ENCODE results near the gene TACR1. TPM values are rescaled to one million over a fixed set of nuclear protein-coding genes. Genes with fewer than 3 reads are reported as not detected.

TACR1 gene
- total and polyA plus RNA-seq, 2 of the 8 experiments (the other 6 are each of a cell fraction or from before 2014, with no cell fraction given): 0.09 to 0.37 TPM

DNA sequence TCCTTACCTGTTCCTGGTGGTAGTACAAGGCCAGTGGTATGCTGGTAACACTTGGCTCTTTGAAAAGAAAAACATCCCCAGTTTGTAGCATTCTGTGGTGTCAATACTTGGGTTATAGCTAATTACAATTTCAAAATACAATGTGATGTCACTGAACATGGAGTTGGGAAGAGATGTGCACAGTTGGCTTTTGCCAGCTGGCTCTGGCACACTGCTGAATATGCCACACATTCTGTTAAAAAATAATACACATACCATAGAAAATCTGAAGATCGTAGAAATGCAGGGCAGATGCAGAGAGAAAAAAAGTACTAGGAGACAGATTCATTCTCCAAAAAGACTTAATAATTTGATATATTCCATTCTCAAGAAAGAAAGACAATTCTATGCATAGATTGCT is 101.5 kb downstream of the TACR1 start:
- Histone ChIP-seq H2BK15ac (ENCODE audit: low read length) (no peak overlapping the region), H3K14ac (ENCODE audit: insufficient read length) (no peak overlapping the region), H3K27ac (ENCODE audit: low read depth, low read length) (no peak overlapping the region), H3K56ac (replicated peaks; ENCODE audit: insufficient read length, low read depth, low read length) (no peak overlapping the region), H3K79me2 (ENCODE audit: control insufficient read depth in 1 of 2, insufficient read depth in 2 of 2, low read length in 2 of 2) (no peaks in the 10 kb centered on the region), H2BK120ac (replicated peaks; ENCODE audit: low read depth, low read length) (no peak overlapping the region), H3K23ac (ENCODE audit: insufficient read length) (no peak overlapping the region), H4K8ac (ENCODE audit: extremely low read depth, insufficient read depth, low read length) (no peak overlapping the region), H3K9me3 (ENCODE audit: insufficient read depth in 2 of 2, low read depth in 1 of 2, low read length in 1 of 2) (peaks cover 5 to 7% of the 10 kb centered on the region in 2 experiments; a peak in 3 of 4 replicates), H3K4me2 (ENCODE audit: insufficient read depth in 1 of 2, low read depth in 2 of 2, low read length in 2 of 2) (no peak overlapping the region), H3K23me2 (ENCODE audit: low read depth, low read length) (peaks cover 3% of the 10 kb centered on the region; the same call in 1 of the 2 replicates), H3K79me1 (ENCODE audit: low read depth, low read length) (no peaks in the 10 kb centered on the region), H2BK5ac (ENCODE audit: low read depth, low read length) (no peak overlapping the region), H3K4me3 (ENCODE audit: extremely low read depth in 1 of 4, insufficient read depth in 2 of 4, low read depth in 3 of 4, low read length in 4 of 4) (no peak overlapping the region), H4K91ac (replicated peaks; ENCODE audit: insufficient read length, low read length) (no peak overlapping the region), H3K4me1 (replicated peaks in 1 of 4; ENCODE audit: control insufficient read depth in 3 of 4, insufficient read depth in 4 of 4, low read length in 3 of 4) (no peaks in the 10 kb centered on the region), H2AK5ac (ENCODE audit: low read depth, low read length) (no peak overlapping the region), H4K20me1 (replicated peaks in 1 of 2; ENCODE audit: control insufficient read depth in 1 of 2, insufficient read depth in 2 of 2, low read length in 2 of 2) (peaks cover 0 to 2% of the 10 kb centered on the region in 2 experiments), H2BK12ac (ENCODE audit: low read depth, low read length) (no peak overlapping the region), H3K9ac (replicated peaks in 1 of 4; ENCODE audit: extremely low read depth in 1 of 4, low read depth in 3 of 4, low read length in 3 of 4) (no peak overlapping the region), H3K36me3 (ENCODE audit: control insufficient read depth in 2 of 4, insufficient read depth in 4 of 4, low read length in 3 of 4) (no peaks in the 10 kb centered on the region), H2AFZ (ENCODE audit: low read length) (no peak overlapping the region), H3K18ac (ENCODE audit: extremely low read depth, low read length) (no peak overlapping the region), H3K27me3 (replicated peaks in 1 of 4; ENCODE audit: control insufficient read depth in 3 of 4, extremely low read depth in 1 of 4, insufficient read depth in 3 of 4, low read length in 3 of 4) (no peaks in the 10 kb centered on the region), H2BK20ac (ENCODE audit: low read length) (no peak overlapping the region), H4K5ac (ENCODE audit: insufficient read length, low read depth, low read length) (no peak overlapping the region), H3K4ac (replicated peaks; ENCODE audit: insufficient read length, low read depth, low read length) (no peak overlapping the region)
- 88% methylated on average over 1 of the region's 1 CpG; no CpG with 5 or more reads in 1 of the 2 experiments for WGBS, 2 experiments (ENCODE audit: extremely low coverage in 1 of 2, insufficient coverage in 1 of 2, insufficient read length in 1 of 2, insufficient replicate concordance in 2 of 2, low coverage in 1 of 2, low lambda C conversion rate in 2 of 2, missing lambda C conversion rate in 1 of 2)
- DNase-seq (ENCODE audit: low read depth in 1 of 2, low spot score in 2 of 2): no peak
- POLR2A ChIA-PET (ENCODE audit: partially characterized antibody): no interaction called here
- no peak for FAIRE-seq
- CTCF ChIA-PET (ENCODE audit: partially characterized antibody): interaction anchor here (0.8 to 2.7 kb wide), 15 partner anchors 9 to 308 kb away, joined by 3 to 18 read pairs (median 5); no protein-coding TSS in a partner anchor
- no peak for TF ChIP-seq CEBPB (IDR thresholded peaks at IDR 0.05; ENCODE audit: low read depth, low read length)
- TF ChIP-seq SRF (IDR thresholded peaks at IDR 0.05; ENCODE audit: low read depth, low read length): no peak
- TF ChIP-seq TBP (IDR thresholded peaks at IDR 0.05; ENCODE audit: low read depth, low read length): no peak
- no peak for TF ChIP-seq FOSL1 (IDR thresholded peaks at IDR 0.05; ENCODE audit: insufficient read depth, low read depth, low read length)
- TF ChIP-seq MAFK (IDR thresholded peaks at IDR 0.05; ENCODE audit: low read depth, low read length): no peak
- TF ChIP-seq CBX5 (IDR thresholded peaks at IDR 0.05; ENCODE audit: low read depth, low read length): no peak
- no peak for TF ChIP-seq CHD2 (IDR thresholded peaks at IDR 0.05; ENCODE audit: low read length)
- TF ChIP-seq SIN3A (conservative IDR thresholded peaks at IDR 0.05 in 1 of 2, IDR thresholded peaks at IDR 0.05 in 1 of 2; ENCODE audit: low read depth in 1 of 2, low read length in 2 of 2): no peak
- no peak for TF ChIP-seq HDAC2 (IDR thresholded peaks at IDR 0.05; ENCODE audit: borderline replicate concordance in 1 of 2, low read depth in 2 of 2, low read length in 2 of 2)
- no peak for TF ChIP-seq ASH2L (IDR thresholded peaks at IDR 0.05; ENCODE audit: low read length)
- TF ChIP-seq BACH1 (IDR thresholded peaks at IDR 0.05; ENCODE audit: low read length): no peak
- TF ChIP-seq RAD21 (IDR thresholded peaks at IDR 0.05 in 1 of 2, conservative IDR thresholded peaks at IDR 0.05 in 1 of 2; ENCODE audit: low read depth in 2 of 2, low read length in 2 of 2): no peak
- TF ChIP-seq NANOG (IDR thresholded peaks at IDR 0.05; ENCODE audit: insufficient read depth, low read depth, low read length, poor library complexity, severe bottlenecking): no peak
- TF ChIP-seq JUND (IDR thresholded peaks at IDR 0.05; ENCODE audit: low read length): no peak

Measured in H1 (cell line).